Smooth muscle cell (in vitro differentiated cells): Measurements from ENCODE around the gene TPCN2. TPM values are rescaled to one million over a fixed set of nuclear protein-coding genes. Genes with fewer than 3 reads are reported as not detected.

Experiments used
- DNase-seq: peaks from one replicate; lab custom pipeline; 2025; ENCODE audit not compliant: unreplicated experiment; lab: John Stamatoyannopoulos, UW
- H2AFZ ChIP-seq: fragments of 200-600 bp; sonication (generic); 2 replicates; pipeline ENCODE4 v1.6.0; 2016; ENCODE audit warnings: antibody characterized with exemption, low read depth, mild to moderate bottlenecking
- H3F3A ChIP-seq: fragments of 200-600 bp; sonication (generic); 2 replicates; pipeline ENCODE4 v1.6.0; 2017; ENCODE audit warnings: antibody characterized with exemption, low read depth
- H3K27ac ChIP-seq: fragments of 200-600 bp; sonication (generic); 2 replicates; pipeline ENCODE4 v1.5.1; 2016; ENCODE audit warnings: low read depth, mild to moderate bottlenecking
- H3K27me3 ChIP-seq: fragments of 200-600 bp; sonication (generic); 2 replicates; pipeline ENCODE4 v1.6.1; 2016; ENCODE audit warnings: low read depth, mild to moderate bottlenecking
- H3K36me3 ChIP-seq: fragments of 200-600 bp; sonication (generic); 2 replicates; pipeline ENCODE4 v1.5.1; 2016; ENCODE audit warnings: low read depth
- H3K4me1 ChIP-seq: fragments of 200-600 bp; sonication (generic); 2 replicates; pipeline ENCODE4 v1.5.1; 2016; ENCODE audit warnings: low read depth
- H3K4me2 ChIP-seq: fragments of 200-600 bp; sonication (generic); 2 replicates; pipeline ENCODE4 v1.6.0; 2016; ENCODE audit warnings: mild to moderate bottlenecking
- H3K4me3 ChIP-seq: fragments of 200-600 bp; sonication (generic); 2 replicates; pipeline ENCODE4 v1.5.1; 2016; ENCODE audit warnings: mild to moderate bottlenecking
- H3K79me2 ChIP-seq: fragments of 200-600 bp; sonication (generic); 2 replicates; pipeline ENCODE4 v1.6.0; 2016; ENCODE audit warnings: low read depth, mild to moderate bottlenecking
- H3K9ac ChIP-seq: fragments of 200-600 bp; sonication (generic); 2 replicates; pipeline ENCODE4 v1.6.0; 2016; ENCODE audit warnings: low read depth
- H3K9me3 ChIP-seq: fragments of 200-600 bp; sonication (generic); replicated peaks from 2 replicates; pipeline ENCODE4 v1.5.1; 2016; ENCODE audit warnings: low read depth
- H4K20me1 ChIP-seq: fragments of 200-600 bp; sonication (generic); 2 replicates; pipeline ENCODE4 v1.6.0; 2016; ENCODE audit warnings: low read depth
- CTCF ChIP-seq: fragments of 200-600 bp; sonication (generic); IDR thresholded peaks from 2 replicates; pipeline ENCODE4 v1.5.1; 2017; ENCODE audit warnings: borderline replicate concordance, mild to moderate bottlenecking, antibody characterized with exemption; ENCODE audit not compliant: insufficient read depth, poor library complexity, severe bottlenecking
- WGBS: methylation state at CpG from one replicate; pipeline ENCODE4 v1.1.7; 2016; ENCODE audit warnings: low lambda C conversion rate; 5-methylcytosine and 5-hydroxymethylcytosine counted together
- polyA plus RNA-seq: library from polyadenylated mRNA; unstranded; fragments of >200 nt; fragmentation: Nextera tagmentation; extraction: Ambion mirVana; gene quantifications from 2 replicates; pipeline ENCODE4 v1.2.1, GENCODE V29; 2016
- total RNA-seq: library from RNA; depleted of rRNA; stranded (reverse); fragments of >200 nt; gene quantifications from 2 replicates; pipeline ENCODE4 v1.2.3, GENCODE V29; 2014

The TPCN2 gene
- total and polyA plus RNA-seq, 2 experiments from 2014 or later: 7.4 to 10.5 TPM

- H3K4me3 ChIP-seq: no peak overlapping the region
- no peak for DNase-seq
These were observed 109.8 kb downstream of the TPCN2 start for GRCh38 chr11:69158301-69159149.

GRCh38 chr11:69159150-69159852 lies 110.6 kb downstream of the TPCN2 start:
- no peak overlapping the region for H3K27ac ChIP-seq
- WGBS: 95% methylated on average over 19 of the region's 19 CpGs
- no peak for DNase-seq

More at GRCh38 chr11:69158301-69159149, 109.8 kb downstream of the TPCN2 start:
- Histone ChIP-seq H3K9me3 (no peaks in the 10 kb centered on the region), H3K79me2 (no peaks in the 10 kb centered on the region), H3K27ac (no peak overlapping the region), H3K4me1 (peaks cover 11% of the 10 kb centered on the region), H2AFZ (no peak overlapping the region), H3K9ac (no peak overlapping the region), H3F3A (no peaks in the 10 kb centered on the region), H3K4me2 (no peak overlapping the region), H3K27me3 (no peaks in the 10 kb centered on the region), H3K36me3 (no peaks in the 10 kb centered on the region), H4K20me1 (no peaks in the 10 kb centered on the region)
- no peak for TF ChIP-seq CTCF
- 80% methylated on average over 21 of the region's 21 CpGs for WGBS

GRCh38 chr11:69160296-69161116 lies 111.8 kb downstream of the TPCN2 start:
- H3K27ac ChIP-seq: no peak overlapping the region
- peaks cover 3% of the 10 kb centered on the region for H3K9me3 ChIP-seq
- DNase-seq: no peak
- no peak overlapping the region for H2AFZ ChIP-seq
- H3K9ac ChIP-seq: no peak overlapping the region
- no peaks in the 10 kb centered on the region for H3F3A ChIP-seq
- H3K4me3 ChIP-seq: no peak overlapping the region
- no peaks in the 10 kb centered on the region for H4K20me1 ChIP-seq
- 88% methylated on average over 15 of the region's 15 CpGs for WGBS
- no peak overlapping the region for H3K4me2 ChIP-seq
- H3K27me3 ChIP-seq: no peaks in the 10 kb centered on the region
- H3K36me3 ChIP-seq: no peaks in the 10 kb centered on the region
- no peaks in the 10 kb centered on the region for H3K79me2 ChIP-seq
- no peak for TF ChIP-seq CTCF
- peaks cover 11% of the 10 kb centered on the region for H3K4me1 ChIP-seq

More at GRCh38 chr11:69159150-69159852, 110.6 kb downstream of the TPCN2 start:
- no peak overlapping the region for H2AFZ ChIP-seq
- no peaks in the 10 kb centered on the region for H3F3A ChIP-seq
- no peak for TF ChIP-seq CTCF
- no peaks in the 10 kb centered on the region for H3K27me3 ChIP-seq
- peaks cover 3% of the 10 kb centered on the region for H3K9me3 ChIP-seq
- H3K9ac ChIP-seq: no peak overlapping the region
- no peak overlapping the region for H3K4me3 ChIP-seq
- H3K79me2 ChIP-seq: no peaks in the 10 kb centered on the region
- peaks cover 11% of the 10 kb centered on the region for H3K4me1 ChIP-seq
- no peaks in the 10 kb centered on the region for H4K20me1 ChIP-seq
- no peaks in the 10 kb centered on the region for H3K36me3 ChIP-seq
- no peak overlapping the region for H3K4me2 ChIP-seq
